Right lobe of liver (tissue), 4 donors: ENCODE data around the gene RNF133.

Experiments
- CTCF ChIP-seq, 4 donors: fragments of 200-600 bp in 3 of 4; fragments of 450-650 bp in 1 of 4; IDR thresholded peaks; one replicate each; pipeline versions ENCODE4 v1.5.1 to v1.8.0; 2016 to 2022; ENCODE audit warnings: antibody characterized with exemption in 4 of 4, mild to moderate bottlenecking in 2 of 4
- POLR2A ChIP-seq: fragments of 450-650 bp; IDR thresholded peaks from one replicate; pipeline ENCODE4 v1.6.1; 2017; ENCODE audit warnings: antibody characterized with exemption, mild to moderate bottlenecking
- donor health status: DM: no; HTN: no; CAD: no.
- donor health status: DM: no; HTN: no; CAD: no.
- donor health status: DM: no; HTN: yes; CAD: no.

- TF ChIP-seq CTCF (IDR thresholded peaks at IDR 0.05) (no peak), POLR2A (no peak)
These were observed 18.6 kb upstream of the RNF133 start for GRCh38 chr7:122717356-122718089.
